G401.6 (cell line): ENCODE results near the gene TTC39A.

ENCODE experiments used
- FAIRE-seq: peaks from 2 replicates; lab custom pipeline; 2012; peaks lifted over from hg19 to GRCh38; lab: Jason Lieb, UNC

The TTC39A gene

DNA sequence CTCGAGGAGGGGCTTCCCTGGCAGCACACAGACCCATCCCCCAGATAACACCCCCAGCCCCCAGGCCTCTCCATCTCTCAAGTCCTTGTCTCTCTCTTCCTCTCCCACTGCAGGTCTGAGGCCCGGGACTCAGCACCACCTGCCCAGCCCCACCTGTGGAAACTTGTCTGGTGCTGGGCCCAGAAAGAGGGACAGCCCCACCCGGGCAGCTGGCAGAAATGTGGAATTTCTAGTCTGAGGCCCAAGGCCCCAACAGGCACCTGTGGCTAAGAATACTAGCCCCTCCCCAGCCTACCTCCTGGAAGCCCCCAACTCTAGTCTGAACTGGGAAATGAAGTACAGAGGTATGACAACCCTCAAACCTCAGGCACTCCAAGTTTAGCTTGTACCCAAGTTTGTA is 15.4 kb downstream of the TTC39A start:
- no peak for FAIRE-seq

DNA sequence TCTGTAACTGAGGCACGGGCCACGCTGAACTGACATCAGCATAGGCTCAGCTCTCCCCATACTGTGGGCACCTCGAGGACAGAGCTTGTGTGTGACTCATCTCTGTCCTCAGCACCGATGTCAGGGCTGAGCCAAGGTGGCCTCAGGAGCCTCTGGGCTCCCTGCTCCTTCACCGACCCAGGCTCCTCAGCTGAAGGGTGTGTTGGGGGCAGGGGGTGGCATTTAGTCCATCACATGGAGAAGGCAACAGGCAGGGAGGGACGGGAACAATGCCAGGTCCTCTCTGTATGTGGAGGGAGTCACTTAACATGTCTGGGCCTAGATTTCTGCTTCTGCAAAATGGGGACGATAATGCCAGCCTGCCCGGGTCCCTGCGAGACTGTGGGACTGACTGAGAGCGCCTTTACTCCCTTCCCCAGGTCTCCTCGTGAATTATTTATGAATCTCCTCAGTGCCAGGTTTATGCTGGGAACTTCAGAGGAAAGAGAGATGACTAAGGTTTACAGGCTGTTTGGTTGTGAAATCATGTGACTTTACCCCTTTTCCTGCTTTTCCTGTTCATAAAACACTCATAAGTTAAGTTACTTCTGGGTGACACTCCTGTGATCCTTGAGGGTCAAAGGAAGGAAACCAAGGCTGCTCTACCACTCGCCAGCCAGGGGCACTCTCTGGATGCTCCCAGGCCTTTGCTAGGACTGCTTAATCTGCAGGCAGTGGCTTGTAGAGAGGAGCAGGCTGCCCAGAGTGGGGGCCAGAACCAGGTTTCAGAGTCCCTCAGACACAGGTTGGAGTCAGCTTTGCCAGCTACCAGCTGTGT is 16.2 kb downstream of the TTC39A start:
- FAIRE-seq, result no peak

DNA sequence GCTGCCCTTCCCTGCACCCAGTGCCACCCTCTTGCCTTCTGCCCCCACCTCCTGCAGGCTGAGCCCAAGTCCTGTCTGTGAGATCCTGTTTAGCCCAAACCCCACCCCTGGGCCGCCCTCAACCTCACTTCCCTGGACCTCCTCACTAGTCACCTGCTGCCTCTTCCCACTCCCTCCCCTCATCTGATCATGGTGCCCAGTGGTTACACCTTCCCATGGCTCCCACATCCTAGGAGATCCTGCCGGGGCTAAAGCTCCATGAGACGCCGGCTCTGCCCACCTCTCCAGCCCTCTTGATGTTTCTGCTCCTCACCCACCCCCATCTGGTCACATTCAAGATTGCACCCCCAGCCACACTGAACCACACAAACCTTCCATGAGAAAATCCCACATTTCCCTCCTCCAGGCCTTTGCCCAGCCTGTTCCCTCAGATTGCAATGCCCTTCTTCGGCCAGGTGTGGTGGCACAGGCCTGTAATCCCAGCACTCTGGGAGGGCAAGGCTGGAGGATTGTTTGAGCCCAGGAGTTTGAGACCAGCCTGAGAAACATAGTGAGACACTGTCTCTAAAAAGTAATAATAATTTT is 17.0 kb downstream of the TTC39A start:
- FAIRE-seq, result no peak

DNA sequence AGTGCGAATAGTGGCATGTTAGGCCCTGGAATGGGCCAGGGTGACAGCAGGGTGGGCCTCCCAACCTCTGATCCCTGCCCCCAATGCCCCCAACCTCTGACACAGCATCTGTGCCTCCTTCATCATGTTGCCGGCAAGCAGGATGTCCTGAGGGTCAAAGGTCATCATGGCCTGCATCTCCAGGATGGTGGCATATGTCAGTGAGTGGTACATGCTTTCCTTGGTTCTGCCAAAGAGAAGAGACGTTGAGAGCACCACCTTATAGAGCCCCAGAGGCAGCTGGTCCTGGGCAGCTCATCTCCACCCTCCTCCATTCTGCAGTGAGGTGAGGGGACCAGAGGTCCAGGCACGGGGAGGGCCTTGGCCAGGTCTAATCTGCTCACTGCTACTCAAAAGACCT is 17.6 kb downstream of the TTC39A start:
- no peak for FAIRE-seq

DNA sequence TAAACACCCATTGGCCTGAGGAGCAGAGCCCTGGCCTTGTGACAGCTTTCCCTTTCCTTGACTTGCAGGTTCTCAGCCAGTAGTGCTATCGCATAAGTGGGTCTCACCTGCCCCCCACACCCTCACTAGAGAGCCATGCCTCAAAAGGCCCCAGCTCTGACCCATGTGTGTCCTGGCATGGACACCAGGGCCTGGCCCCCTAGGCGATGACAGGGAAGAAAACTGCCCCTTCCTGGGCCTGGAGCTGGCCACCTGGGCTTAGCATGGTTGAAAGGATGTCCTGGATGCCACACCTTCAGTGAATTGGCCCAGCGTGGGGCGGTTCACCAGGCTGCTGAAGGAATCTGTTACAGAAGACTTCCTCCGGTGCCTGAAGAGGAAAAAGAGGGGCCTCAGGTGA is 18.5 kb downstream of the TTC39A start:
- no peak for FAIRE-seq

DNA sequence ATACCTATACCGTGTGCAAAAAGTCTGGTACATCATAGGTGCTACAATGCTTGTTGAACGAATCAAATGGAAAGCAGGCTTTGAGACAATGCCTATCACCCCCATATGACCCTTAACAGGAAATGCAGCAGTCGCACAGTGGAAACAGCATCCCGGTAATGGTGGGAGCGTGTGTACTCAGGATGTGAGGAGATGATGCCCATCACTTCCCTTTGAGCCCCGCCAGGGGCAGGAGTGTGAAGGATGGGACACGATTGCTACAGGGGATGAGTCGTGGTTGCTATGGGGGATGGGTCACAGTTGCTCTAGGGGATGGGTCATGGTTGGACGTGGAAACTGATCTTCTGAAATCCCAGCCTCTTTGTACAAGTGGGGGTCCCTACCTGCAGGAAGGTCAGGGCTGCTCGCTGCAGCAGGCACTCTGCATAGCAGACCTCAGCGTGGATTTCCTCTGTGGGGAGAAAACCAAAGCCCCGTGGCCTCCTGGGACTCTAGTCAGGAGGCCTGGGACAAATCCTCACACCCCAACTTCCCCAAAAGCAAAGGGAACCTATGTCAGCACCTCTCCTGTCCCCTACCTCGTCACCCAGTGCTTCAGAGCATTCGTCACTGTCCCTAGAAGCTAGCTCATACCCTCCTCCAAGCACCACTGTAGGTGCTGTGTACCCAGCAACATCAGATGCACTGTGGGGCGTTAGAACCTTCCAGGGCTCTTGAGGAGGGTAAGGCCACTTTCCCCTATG is 19.3 kb downstream of the TTC39A start:
- FAIRE-seq, result no peak

- FAIRE-seq, result no peak
Measured at GRCh38 chr1:51309291-51309690, 21.1 kb downstream of the TTC39A start.

GRCh38 chr1:51308636-51309035 is 21.7 kb downstream of the TTC39A start:
- FAIRE-seq, result no peak

DNA sequence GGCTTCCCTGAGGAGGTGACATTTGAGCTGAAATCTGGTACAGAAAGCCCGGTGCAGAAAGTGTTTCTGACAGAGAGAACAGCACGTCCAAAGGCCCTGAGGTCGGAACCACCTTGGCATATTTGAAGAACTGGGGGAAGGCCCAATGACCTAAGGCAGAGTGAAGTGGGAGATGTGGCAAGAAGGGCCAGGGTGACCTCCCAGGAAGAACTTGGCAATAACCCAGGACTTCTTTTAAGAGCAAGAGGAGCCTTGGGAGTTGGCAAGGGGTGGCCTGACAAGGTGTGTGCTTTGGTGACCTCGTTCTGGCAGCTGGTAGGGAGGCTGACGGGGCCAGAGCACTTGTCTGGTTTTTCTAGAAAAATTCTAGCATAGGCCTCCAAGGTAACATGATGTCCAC is 23.4 kb downstream of the TTC39A start:
- no peak for FAIRE-seq

- no peak for FAIRE-seq
Measured at GRCh38 chr1:51305371-51305823, 25.0 kb downstream of the TTC39A start.

GRCh38 chr1:51304360-51304759 is 26.0 kb downstream of the TTC39A start:
- no peak for FAIRE-seq

DNA sequence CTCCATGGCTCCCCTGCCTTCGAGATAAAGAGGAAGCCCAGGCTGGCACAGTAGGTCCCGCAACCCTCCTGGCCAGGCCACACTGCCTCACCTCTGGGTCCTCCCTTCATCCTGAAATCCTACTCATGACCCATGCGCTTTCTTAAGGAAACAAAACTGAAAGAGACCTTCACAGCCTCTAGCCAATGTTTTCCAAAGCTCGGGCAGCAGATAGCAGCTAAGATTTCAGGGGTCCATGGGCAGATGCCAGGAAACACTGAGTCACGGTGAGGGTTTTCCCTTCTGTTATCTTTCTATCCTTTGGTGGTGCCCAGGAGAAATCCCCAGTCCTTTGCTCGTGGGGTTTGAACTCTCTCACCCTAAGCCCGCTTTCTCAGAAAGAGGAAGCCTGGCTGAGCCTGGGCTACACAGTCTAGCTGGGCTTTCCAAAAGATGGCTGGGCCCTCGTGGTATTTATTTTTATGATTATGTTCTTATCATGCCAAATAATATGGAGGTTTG is 26.6 kb downstream of the TTC39A start:
- no peak for FAIRE-seq

DNA sequence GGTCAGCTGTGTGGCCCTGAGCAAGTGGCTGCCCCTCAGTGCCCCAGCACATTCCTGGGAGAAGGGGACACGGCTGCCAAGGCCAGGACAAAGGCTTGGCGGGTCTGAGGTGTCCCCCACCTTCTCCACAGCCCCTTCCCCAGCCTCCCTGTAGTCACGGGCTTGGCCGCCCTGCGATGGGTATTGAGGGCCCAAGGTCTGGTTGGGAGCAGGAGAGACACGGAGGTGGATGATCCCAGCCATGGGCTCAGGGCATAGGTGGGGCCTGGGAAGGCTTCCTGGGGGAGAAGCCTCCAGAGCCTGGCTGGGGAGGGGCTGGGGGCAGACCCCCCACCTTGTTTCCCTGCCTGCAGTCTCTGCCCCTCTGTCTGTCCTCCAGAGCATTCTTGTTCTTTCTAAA is 27.0 kb downstream of the TTC39A start:
- FAIRE-seq, result no peak

GRCh38 chr1:51302746-51303145 is 27.6 kb downstream of the TTC39A start:
- FAIRE-seq, result no peak

- no peak for FAIRE-seq
Measured at GRCh38 chr1:51302270-51302669, 28.1 kb downstream of the TTC39A start.

DNA sequence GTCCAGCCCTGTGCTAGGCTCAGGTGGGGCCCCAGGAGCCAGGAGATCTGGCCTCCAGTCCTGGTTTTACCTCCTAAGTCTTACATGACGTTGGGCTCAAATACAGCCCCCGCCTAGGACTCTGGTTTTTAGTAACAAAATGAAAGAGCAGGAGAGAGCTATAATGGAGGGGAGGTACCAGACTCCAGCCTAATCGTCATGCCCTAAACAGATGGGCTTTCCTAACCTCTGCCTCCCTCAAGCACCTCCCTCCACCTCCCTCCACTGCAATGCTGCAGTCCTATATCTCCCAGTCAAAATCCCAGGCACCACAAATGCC is 28.6 kb downstream of the TTC39A start:
- FAIRE-seq, result no peak

DNA sequence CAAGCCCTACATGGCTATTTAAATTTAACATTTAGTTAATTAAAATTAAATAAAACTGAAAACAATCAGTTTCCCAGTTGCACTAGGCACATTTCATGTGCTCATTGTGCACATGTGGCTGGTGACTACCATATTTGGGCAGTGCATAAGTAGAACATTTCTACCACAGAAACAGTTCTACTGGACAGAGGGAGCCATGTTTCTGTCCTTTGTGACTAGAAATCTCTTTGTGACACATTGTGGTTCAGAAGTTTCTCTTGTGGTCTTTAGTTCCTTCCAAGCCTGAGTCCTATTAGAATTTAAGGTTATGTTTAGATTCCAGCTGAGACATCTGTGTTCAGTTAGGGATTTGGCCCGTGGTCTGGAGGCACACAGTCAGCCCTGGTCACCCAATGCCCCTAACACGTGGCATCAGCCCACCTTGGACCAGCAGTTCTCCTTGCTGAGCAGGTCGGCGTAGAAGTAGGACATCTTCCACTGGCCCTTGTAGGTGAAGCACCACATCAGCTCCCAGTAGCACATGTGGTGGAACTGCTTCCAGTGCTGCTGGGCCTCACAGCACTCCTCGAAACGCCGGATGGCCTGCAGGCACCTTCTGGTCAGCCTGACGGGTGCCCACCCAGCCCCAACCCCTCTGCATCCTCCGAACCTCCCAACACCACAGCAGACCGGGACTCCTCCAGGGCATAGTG is 29.1 kb downstream of the TTC39A start:
- FAIRE-seq, result no peak

GRCh38 chr1:51299981-51300670 is 30.2 kb downstream of the TTC39A start:
- no peak for FAIRE-seq

GRCh38 chr1:51299185-51299885 is 31.0 kb downstream of the TTC39A start:
- FAIRE-seq, result no peak

GRCh38 chr1:51298322-51298705 is 32.0 kb downstream of the TTC39A start:
- no peak for FAIRE-seq
